ENCODE measurements around the gene CDCP2.

DNA sequence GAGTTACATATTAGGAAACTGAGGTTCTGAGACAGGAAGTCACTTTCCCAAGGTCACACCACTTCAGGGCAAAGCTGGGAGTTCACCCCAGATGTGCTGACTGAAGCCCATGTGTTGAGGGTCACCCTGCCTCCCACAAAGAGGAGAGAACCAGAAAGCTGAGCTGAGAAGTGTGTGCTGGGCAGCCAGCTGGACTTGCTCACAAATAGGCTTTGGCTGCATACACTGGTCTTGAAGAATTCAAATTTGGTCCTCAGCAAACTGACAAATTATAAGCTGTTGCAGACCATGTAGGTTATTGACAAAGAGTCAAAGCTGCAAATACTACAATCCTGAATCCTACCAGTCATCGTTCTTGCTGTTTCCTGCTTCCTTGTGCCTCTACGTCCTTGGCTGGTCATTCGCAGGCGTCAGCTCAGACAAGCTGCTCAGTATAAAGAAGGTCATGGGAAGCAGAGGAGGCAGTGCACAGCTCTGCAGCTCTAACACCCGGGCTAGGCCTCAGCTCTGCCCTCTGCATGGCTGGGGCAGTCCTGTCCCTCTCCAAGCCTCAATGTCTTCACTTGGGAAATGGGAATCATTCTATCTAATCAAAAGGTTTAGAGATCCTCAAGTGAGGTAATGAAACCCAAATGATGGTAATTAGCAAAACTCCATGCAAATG, 40.0 kb downstream of the CDCP2 start:
- TF ChIP-seq YY1 (IDR thresholded peaks at IDR 0.05; ENCODE audit: insufficient read depth, insufficient read length): no peak
- TF ChIP-seq SUZ12 (IDR thresholded peaks at IDR 0.05; ENCODE audit: extremely low read depth, insufficient read depth, insufficient read length): no peak

All from NT2/D1 (cell line).